HG03097 (cell line): ENCODE results near the gene OSBP2.
"Not testable (repeated sequence)": the region's sequence is repeated elsewhere in the genome, so short reads cannot be mapped to it uniquely, and the experiment has no call there.

Experiments
- ATAC-seq: cut with Tn5 transposase; IDR thresholded peaks from one replicate; pipeline ENCODE4 v1.9.1; 2021; ENCODE audit not compliant: unreplicated experiment, low FRiP score

Gene OSBP2

DNA sequence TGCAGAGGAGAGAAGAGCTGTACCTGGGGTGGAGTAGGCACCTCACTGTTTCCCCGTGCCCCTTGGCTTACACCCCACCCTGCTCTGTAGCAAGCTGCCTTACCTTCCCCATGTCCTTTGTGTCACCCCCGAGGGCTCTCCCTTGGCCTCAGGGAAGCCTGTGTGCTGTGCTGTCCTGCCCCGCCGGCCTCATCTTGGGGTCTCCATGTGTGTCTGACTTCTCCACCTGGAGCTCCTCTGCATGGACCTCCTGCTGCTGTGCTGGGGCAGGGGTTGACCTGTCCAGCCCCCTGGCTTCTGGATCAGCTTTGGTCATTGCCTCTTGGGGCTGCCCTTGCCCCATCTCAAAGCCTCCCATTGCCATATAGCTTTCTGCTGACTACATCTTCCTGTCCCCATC lies 59.8 kb downstream of the OSBP2 start:
- no peak for ATAC-seq

DNA sequence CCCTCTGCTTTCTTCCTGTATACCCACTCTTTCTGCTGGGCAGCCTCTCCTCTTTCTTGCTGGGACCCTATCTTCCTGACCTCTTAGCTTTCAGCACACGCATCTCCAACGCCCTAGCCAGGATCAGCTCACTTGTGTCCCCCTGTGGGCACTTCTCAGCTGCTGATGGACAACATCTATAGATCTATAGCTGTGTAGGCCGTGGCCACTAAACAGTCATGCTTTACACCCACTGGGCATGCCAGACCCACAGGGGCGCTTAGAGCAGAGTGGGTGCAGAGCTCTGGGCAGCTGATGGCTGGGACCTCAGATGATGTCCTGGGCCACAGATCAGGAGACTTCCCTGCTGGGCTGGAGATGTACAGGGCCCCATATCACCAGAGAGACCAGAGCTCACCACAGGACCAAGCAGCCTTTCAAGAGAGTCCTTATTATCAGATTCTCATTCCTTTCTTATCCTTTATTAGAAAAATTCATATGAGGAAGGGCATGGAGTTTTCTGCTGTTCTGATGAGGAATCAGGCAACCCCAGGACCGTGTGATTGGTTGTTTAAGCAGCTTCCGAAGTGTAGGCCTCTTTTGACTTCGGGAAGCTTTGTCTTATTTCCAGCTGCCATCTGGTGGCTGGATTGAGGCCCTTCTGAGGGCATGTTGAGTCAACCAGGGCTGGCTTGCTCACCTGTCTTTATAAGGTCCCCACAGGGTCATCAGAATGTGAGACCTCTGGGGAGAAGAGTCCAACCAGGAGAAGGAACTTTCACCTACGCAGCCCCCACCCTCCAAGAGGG lies 60.5 kb downstream of the OSBP2 start:
- no peak for ATAC-seq

DNA sequence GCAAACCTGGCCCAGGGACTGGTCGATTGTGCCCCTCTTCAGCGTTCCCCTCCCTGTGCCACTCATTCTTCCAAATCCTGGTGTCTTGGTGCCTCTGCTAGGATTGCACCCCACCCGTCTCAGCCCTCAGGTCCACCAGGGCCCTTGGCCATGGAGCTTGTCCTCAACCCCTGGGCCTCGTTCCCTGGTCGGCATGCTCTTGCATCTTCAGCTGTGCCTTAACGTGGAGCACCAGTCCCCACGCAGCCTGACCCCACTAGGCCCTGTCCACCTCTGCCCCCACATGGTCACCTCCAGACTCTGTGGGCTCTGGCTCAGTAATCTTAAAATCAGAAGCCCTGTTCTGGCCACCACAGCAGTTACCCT lies 61.1 kb downstream of the OSBP2 start:
- ATAC-seq, result no peak

DNA sequence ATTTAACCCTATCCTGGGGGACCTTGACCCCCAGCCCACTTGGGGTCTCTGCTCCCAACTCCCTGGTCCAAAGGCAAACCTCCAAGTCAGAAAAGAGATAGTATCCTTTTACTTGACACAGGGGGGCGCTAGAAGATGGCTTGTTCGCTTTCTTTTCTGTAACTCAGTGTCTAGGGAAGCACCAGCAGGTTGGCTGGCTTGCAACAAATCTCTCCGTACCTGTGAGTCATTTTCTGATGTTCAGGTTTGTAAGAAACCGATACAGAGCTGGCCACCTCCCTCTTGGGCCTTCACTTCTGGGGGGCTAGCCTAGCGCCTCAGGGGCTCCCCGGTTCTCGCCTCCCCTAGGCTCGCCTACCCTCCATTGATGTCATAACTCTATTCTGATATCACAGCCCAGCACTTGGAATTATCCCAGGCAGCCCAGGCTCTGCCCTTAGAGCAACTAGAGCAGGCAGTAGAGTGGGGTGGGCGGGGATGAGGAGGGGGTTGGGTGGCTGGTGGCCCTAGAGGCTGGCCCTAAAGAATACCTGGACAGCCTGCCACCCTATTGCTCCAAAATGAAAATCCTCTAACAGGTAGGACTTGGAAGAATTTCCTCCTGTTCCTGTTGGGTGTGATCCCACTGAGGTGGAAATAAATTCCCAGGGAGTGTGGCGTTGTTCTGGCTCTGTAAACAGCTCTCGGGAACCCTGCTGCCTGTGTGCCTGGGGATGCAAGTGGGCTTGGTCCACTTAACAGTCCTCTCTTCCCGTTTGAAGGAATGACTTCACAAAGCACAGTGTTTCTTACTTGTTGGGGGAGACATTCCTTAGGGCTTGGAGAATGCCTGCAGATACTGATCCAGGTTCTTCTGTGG lies 69.4 kb downstream of the OSBP2 start:
- no peak for ATAC-seq

DNA sequence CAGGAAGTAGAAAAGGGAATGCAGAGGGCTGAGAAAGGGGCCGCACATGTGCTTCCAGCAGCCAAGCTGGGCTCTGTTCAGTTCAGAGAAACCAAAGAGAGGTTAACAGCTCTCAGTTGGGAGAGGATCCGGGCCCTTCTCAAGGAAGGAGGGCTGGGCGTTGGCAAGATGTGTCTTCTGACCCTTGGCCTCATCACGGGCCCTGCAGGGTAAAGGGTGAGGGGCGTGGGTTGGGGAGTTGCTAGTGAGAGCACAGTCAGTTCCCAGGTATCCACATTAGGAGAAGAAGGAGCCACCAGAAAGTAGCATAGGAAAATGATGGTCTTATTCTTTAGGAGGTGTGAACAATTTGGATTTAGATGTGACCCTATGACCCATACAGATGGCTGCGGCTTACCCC lies 73.0 kb downstream of the OSBP2 start:
- ATAC-seq, result no peak

DNA sequence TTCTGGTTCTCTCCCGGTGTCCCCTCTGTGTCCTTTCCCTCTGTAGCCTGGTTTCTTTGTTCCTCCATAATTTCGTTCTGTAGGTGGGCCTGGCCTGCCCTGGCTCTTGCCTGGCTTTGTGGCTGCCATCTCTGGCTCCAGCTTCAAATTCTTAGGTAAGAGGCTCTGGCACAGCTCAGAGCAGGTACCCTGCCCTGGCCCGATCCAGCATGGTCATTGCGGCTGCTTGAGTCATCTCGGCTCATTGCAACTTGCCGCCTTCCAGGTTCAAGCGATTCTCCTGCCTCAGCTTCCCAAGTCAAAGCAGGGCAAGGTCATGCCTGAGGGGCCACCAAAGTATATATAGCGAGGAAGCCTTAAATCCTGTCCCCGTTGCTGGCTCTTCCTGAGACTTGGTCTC lies 76.0 kb downstream of the OSBP2 start:
- ATAC-seq, result no peak

DNA sequence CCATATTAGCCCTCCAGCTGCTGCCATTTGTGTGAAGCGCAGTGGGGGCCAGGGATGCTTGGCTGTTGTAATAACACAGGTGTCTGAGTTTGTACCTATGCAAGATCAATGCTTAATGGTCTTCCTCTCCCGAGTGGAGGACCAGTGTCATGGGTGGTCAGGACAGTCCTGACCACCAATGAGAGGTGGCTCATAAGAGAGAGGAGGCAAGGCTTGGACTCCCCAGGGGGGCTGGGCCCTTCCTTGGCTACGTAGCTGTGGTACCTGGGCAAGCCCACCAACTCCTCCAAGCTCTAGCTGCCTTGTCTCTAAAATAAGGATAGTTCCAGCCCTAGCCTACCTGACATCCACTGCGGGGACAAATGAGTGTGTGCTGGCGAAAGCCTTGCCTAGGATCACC lies 79.2 kb downstream of the OSBP2 start:
- ATAC-seq, result no peak

DNA sequence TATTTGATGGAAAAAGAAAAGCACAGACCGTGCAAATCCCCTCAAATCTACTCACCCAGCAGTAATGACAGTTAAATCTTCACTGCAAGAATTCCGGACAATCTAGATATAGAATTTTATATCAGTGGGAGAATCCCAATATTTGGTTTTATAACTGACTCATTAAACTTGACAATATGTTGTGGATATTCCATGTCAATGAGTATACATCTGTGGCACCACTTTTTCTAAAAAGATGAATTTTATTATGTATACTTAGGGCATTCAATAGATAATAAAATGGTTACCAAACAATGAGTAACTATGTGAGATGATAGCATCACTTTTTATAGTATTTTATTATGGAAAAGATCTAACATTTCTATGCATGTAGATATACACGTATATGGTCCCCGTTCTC lies 79.9 kb downstream of the OSBP2 start:
- no peak for ATAC-seq

DNA sequence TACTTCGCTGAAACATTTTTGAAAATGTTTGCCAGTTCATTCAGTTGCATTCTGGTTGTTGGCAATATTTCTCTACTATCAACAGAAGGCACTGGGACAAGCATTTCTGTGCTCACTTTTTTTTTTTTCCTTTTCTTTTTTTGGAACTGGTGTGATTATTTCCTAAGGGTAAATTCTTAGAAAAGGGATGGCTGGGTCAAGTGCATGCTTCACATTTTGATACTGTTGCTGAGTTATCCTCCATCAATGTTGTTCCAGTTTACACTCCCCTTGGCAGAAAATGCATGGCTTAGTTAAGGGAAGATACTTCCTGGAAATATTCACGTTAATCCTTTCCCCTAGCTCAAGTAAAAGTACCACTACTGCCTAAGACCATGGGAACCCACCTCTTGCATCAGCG lies 81.8 kb downstream of the OSBP2 start:
- no peak for ATAC-seq

DNA sequence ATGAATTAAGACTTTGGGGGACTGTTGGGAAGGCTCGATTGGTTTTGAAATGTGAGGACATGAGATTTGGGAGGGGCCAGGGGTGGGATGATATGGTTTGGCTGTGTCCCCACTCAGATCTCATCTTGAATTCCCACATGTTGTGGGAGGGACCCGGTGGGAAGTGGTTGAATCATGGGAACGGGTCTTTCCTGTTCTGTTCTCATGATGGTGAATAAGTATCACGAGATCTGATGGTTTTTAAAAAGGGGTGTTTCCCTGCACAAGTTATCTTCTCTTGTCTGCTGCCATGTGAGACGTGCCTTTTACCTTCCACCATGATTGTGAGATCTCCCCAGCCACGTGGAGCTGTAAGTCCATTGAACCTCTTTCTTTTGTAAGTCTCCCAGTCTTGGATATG lies 82.5 kb downstream of the OSBP2 start:
- not testable (repeated sequence) for ATAC-seq

DNA sequence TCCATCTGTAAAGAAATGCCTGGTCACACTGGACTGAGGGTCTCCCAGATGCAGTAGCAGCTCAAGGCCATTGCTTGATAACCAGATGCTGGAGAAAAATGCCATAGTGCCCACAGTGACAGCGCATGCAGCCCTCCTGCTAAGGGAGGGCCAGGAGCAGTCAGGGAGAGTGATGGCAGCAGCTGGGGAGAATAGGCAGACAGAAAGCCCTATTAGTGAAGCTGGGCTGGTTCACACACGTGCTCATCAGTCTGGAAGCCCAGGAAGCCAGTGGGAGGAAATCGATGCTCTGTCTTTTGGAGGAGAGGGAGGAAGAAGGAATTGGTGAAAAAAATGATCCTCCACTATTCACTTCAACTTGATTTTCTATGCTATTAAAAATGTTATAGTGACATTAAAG lies 82.9 kb downstream of the OSBP2 start:
- no peak for ATAC-seq

DNA sequence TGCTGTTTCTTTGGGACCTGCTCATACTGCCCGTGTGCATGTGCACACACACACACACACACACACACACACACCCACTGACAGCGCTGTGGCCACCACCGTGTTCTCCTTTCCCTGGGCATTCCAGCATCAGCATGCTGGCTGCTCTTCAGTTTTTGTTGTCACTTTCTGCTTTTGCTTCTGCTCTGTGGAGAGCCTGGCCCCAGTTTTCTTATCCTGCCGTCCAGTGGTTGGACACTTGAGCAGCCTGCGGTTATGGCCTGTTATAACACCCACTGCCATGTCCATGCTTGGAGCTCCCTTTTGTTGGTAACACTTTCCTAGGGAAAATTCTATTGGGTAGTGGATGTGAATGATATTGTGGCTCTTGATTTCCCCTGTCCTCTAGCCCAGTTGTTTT lies 83.6 kb downstream of the OSBP2 start:
- ATAC-seq, result no peak

DNA sequence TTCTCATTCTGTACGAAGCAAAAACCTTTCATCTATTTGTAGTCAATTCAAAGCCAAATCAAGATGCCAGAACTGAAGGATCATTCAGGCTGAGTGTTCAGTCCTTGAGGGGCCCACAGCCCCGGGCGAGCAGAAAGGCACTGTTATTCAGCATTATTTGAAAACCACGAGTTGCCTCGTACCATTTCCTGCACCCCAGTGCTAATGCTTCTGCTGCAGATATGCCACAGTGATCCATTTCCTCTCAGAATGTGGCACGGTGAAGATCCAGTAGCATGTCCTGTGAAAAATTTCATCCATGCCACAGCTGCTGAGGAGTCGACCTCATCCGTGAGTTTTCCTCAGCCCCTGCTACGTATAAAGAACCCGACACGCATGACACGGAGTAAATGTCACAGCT lies 85.4 kb downstream of the OSBP2 start:
- ATAC-seq, result no peak

DNA sequence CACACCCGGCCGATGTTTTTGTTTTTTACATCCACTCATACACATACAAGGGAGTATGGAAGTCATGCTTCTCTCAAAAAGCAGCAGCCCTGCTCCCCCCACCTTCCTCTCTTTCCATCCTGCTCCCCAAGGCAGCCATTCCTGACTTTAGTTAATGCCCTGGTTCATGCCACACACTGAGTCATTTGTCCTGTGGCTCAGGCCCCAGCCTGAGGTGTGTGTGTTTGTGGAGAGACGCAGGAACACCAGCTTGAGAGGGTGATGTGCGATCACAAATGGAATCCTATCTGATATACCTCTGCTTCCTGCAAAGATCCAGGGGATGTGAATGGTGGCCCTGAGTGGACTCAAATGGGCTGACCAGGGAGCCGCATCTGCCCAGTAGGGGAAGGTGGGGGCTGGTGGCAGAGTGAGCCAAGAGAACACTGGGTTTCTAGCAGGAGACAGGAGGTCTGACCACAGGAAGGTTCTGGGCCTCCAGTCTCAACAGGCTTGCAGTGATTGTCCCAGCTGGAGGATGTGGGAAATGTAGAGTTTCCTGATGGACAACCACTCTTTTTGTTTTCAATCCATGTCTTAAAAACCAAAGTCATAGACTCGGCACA lies 86.7 kb downstream of the OSBP2 start:
- ATAC-seq, result no peak

DNA sequence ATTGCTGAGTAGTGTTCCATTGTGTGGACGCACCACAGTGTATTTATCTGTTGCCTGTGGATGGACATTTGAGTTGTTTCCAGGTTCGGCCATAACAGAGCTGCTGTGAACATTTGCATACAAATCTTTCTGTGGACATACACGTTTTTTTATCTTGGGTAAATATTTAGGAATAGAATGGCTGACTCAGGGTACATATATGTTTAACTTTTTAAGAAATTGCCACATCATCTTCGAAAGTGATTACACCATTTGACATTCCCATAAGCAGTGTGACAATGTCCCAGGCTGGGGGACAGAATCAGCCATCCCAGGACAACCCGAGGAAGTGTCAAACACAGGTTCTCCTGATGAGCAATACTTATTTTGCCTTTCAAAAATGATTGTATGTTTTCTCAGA lies 87.9 kb downstream of the OSBP2 start:
- no peak for ATAC-seq

DNA sequence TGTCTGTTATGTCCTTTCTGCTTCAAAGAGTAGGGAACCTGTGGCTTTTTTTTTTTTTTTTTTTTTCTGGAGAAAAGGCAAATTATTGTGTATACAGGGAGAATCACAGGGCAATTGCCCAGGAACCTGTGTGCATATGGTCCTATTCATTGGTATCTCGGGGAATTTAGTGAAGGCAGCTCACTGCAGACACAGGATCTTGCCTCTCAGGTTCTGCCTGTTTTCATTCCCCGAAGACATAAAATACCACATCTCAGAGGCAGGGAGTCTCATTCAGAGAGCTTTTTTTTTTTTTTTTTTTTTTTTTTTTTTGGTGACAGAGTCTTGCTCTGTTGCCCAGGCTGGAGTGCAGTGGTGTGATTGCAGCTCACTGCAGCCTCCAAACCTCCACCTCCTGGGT lies 88.3 kb downstream of the OSBP2 start:
- ATAC-seq, result no peak

DNA sequence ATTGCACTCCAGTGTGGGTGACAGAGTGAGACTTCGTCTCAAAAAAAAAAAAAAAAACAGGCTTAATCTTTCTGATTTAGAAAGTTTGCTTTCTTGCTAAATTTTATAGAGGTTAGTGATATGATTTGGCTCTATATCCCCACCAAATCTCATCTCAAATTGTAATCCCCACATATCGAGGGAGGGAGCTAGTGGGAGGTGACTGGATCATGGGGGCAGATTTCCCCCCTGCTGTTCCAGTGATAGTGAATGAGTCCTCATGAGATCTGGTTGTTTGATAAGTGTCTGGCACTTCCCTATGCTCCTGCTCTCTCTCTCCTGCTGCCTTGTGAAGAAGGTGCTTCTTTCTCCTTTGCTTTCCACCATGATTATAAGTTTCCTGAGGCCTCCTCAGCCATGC lies 90.9 kb downstream of the OSBP2 start:
- no peak for ATAC-seq

DNA sequence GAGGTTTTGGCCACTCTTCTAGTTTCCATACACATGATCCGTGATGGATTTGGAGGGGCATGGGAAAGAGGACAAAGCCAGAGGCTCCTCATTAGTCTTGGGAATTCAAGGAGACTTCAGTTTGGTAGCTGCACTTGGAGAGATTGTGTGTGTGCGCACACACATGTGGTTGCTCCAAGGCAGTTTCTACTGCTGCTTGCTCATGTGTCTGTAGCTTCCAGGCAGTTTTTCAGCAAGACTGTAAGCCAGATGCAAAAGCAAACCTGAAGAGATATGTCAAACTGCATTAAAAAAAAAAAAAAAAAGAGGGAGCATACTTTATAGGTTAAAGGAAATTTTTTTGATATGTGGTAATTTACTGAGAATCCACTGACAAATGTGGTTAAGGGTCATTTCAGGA lies 95.7 kb downstream of the OSBP2 start:
- no peak for ATAC-seq

DNA sequence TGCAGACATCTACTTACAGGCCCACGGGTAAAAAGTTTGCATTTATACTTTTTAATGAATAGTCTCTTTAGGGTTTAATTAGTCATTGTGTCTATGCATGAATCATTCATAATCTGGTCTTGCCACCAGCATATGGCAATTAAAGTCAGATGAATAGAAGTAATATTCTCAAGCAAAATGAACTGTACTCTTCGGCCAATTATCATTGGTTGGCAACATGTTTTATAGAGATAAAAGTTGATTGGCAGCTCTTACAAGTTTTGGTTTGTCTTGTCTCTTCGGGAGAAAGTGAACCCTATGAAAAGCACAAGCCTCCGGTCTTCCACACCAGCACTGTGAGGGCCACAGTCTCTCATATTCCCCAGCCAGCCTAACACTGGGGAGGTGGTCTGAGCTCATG lies 97.8 kb downstream of the OSBP2 start:
- no peak for ATAC-seq

DNA sequence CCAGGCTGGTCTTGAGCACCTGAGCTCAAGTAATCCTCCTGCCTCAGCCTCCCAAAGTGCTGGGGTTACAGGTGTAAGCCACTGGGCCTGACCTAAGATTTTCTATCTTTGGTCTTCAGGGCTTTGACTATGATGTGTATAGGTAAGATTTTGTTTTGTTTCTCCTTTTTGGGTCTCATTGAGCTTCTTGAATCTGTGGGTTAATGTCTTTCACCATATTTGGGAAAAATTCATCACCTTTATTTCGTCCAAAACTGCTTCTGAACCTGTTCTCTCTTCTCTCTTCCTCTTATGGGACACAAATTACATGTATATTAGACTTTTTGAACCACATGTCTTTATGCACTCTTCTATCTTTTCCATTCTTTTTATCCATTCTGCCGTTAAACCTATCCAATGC lies 100.4 kb downstream of the OSBP2 start:
- no peak for ATAC-seq

DNA sequence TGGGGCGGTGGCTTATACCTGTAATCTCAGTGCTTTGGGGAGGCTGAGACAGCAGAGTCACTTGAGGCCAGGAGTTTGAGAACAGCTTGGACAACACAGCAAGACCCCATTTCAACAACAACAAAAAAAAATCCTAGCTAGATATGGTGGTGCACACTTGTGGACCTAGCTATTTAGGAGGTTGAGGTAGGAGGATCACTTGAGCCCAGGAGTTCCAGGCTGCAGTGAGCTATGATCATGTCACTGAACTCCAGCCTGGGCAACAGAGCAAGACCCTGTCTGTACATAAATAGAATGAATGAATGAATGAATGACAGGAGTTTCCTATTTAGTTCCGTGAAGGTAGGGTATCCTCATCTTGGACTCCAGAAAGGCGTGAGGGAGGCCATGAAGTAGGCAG lies 107.0 kb downstream of the OSBP2 start:
- no peak for ATAC-seq
